HG03025 (cell line): Measurements from ENCODE around the gene ABCG1.

Source experiments
- ATAC-seq: cut with Tn5 transposase; IDR thresholded peaks from one replicate; pipeline ENCODE4 v1.9.1; 2021; ENCODE audit warnings: mild to moderate bottlenecking, moderate library complexity; ENCODE audit not compliant: unreplicated experiment, low FRiP score

Gene ABCG1

GRCh38 chr21:42191696-42192595, 27.0 kb upstream of the ABCG1 start:
- ATAC-seq, result no peak

GRCh38 chr21:42193131-42193671, 25.7 kb upstream of the ABCG1 start:
- ATAC-seq, result no peak

- no peak for ATAC-seq
Observed at GRCh38 chr21:42193721-42194120, 25.2 kb upstream of the ABCG1 start.

GRCh38 chr21:42194863-42195262, 24.1 kb upstream of the ABCG1 start:
- ATAC-seq, result no peak

GRCh38 chr21:42195378-42196031, 23.4 kb upstream of the ABCG1 start:
- no peak for ATAC-seq

- ATAC-seq, result no peak
Observed at GRCh38 chr21:42198929-42199867, 19.7 kb upstream of the ABCG1 start.

- no peak for ATAC-seq
Observed at GRCh38 chr21:42199868-42200463, 19.0 kb upstream of the ABCG1 start.

- ATAC-seq, result no peak
Observed at GRCh38 chr21:42200906-42201614, 17.9 kb upstream of the ABCG1 start.

- ATAC-seq, result no peak
Observed at GRCh38 chr21:42201615-42202161, 17.3 kb upstream of the ABCG1 start.

GRCh38 chr21:42202321-42202720, 16.6 kb upstream of the ABCG1 start:
- no peak for ATAC-seq

GRCh38 chr21:42203321-42203720, 15.6 kb upstream of the ABCG1 start:
- ATAC-seq, result no peak

- no peak for ATAC-seq
Observed at GRCh38 chr21:42203936-42204335, 15.0 kb upstream of the ABCG1 start.

- no peak for ATAC-seq
Observed at GRCh38 chr21:42207426-42207825, 11.5 kb upstream of the ABCG1 start.

GRCh38 chr21:42208036-42208435, 10.9 kb upstream of the ABCG1 start:
- ATAC-seq, result no peak

GRCh38 chr21:42208801-42209490, 10.0 kb upstream of the ABCG1 start:
- ATAC-seq, result no peak

GRCh38 chr21:42209801-42210479, 9.0 kb upstream of the ABCG1 start:
- ATAC-seq, result no peak

GRCh38 chr21:42212266-42212665, 6.7 kb upstream of the ABCG1 start:
- no peak for ATAC-seq
